Middle frontal gyrus (tissue), 1 donor: ENCODE data around the gene ADGB.

Source experiments
- DNase-seq: peaks from one replicate; pipeline ENCODE4 v3.0.0-alpha.2; 2015; ENCODE audit warnings: low spot score; ENCODE audit errors: extremely low spot score

ADGB gene

DNA sequence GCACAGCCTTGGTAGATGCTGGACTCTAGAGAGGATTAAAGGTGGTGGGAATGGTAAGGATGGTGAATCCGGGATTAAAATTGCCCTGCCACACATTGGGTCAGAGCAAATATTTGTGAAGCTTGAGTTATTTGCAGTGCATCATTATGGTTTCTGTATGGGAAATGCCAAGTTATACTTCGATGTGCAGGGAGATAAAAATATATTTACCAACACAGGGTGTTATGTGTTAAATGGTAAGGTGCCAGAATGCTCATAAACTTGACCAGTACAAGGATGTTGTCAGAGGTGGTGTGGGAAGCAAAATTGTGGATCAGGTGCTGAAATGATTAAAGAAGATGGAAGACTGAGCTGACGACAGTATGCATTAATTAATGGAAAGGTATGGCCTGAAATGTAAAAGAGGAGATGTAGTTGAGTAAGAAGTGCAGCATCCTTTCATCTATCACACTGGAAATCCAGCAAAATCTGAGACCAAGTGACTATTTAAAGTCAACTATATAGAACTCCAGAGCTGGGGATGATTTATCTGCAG lies 262.3 kb downstream of the ADGB start:
- no peak for DNase-seq

DNA sequence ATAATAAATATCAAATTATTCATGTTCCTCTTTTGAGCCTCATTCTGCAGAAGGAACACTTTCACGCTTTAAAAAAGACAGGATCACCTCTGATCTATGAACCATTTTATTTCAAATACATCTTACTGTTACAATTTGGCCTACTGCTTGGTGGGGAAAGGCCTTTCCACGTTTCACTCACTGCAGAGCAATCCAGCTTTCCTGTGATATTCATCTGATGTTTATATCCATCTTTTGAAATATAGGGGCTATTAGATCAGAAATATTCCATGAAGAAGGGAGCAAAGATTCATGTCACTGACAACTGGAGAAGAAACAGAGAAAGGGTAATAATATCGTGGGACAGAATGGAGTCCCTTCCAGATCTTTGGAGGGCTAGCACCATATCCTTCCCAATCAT lies 262.9 kb downstream of the ADGB start:
- no peak for DNase-seq

DNA sequence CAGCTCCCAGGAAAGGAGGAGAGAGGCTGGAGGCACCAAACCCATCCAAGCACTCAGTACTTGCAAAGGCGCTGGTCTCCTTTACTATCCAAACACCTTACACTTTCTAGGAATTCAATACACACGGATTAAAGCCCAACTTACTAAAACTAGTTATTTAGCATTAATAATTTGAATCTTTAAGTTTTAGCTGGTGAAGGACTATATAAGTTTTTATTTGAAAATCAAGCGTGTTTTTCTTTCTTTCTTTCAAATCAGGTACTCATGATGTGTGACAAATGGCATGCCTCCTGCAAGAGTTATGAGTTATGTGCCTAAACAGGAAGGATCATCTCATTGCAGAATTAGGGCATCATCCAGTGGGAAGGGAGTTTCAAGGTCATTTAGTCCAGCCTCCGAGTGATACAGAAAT lies 263.7 kb downstream of the ADGB start:
- no peak for DNase-seq

DNA sequence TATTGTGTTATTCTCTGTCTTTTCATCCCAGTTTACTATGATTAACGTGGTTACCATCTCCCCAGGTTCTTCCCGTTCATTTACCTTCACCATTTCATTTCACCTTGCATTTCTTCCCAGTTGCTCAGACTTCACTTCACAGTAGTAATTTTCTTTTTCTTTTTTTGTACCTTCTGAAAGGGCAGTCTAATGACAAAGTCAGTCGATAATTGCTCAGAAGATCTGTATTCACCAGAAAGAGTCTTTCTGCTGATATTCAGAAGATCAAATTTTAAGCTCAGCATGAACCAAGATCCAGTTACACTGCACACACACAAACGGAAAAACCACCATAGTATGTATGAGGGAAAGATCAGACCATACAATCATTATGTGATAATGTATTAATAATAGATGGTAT lies 265.5 kb downstream of the ADGB start:
- DNase-seq, result no peak

DNA sequence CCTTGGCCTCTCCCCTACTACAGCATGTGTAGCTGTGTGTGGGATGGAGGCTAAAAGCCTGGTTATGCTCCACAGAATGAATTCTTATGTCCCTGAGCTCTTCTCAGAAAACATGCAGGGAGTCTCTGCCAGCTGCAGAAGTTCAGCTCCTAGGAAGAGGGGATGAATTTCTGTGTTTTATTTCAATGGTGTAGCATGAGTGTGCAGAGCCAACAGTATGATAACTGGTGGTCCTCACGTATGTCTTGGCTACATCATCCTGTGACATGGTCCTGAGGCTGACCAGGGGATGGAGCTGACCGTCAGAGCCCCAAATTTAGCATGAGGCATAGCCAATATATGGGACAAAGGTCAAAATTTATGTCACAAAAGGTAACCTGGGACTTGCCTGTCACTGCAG lies 266.1 kb downstream of the ADGB start:
- no peak for DNase-seq
